ENCODE results near the gene POU5F2.

POU5F2 gene

GRCh38 chr5:93741136-93741811 lies at the start of gene POU5F2:
Gene POU5F2 (minus strand): TSS chr5:93741600. CDS start chr5:93741563, 37 bp downstream.
- TF ChIP-seq GATA3 (IDR thresholded peaks at IDR 0.05; ENCODE audit: low read depth, low read length): no peak
- TF ChIP-seq GATA2 (IDR thresholded peaks at IDR 0.05; ENCODE audit: low read depth, low read length): no peak

- TF ChIP-seq GATA2 (IDR thresholded peaks at IDR 0.05; ENCODE audit: low read depth, low read length): no peak
- TF ChIP-seq GATA3 (IDR thresholded peaks at IDR 0.05; ENCODE audit: low read depth, low read length): no peak
These were observed 49.0 kb upstream of the POU5F2 start for GRCh38 chr5:93790401-93790800.

GRCh38 chr5:93789173-93790067 lies 48.0 kb upstream of the POU5F2 start:
- TF ChIP-seq GATA3 (IDR thresholded peaks at IDR 0.05; ENCODE audit: low read depth, low read length): peak; percentile 74
- no peak for TF ChIP-seq GATA2 (IDR thresholded peaks at IDR 0.05; ENCODE audit: low read depth, low read length)

- no peak for TF ChIP-seq GATA2 (IDR thresholded peaks at IDR 0.05; ENCODE audit: low read depth, low read length)
- no peak for TF ChIP-seq GATA3 (IDR thresholded peaks at IDR 0.05; ENCODE audit: low read depth, low read length)
These were observed 46.2 kb upstream of the POU5F2 start for GRCh38 chr5:93787598-93787997.

- no peak for TF ChIP-seq GATA2 (IDR thresholded peaks at IDR 0.05; ENCODE audit: low read depth, low read length)
- no peak for TF ChIP-seq GATA3 (IDR thresholded peaks at IDR 0.05; ENCODE audit: low read depth, low read length)
These were observed 44.1 kb upstream of the POU5F2 start for GRCh38 chr5:93785475-93785874.

GRCh38 chr5:93782978-93783377 lies 41.6 kb upstream of the POU5F2 start:
- no peak for TF ChIP-seq GATA2 (IDR thresholded peaks at IDR 0.05; ENCODE audit: low read depth, low read length)
- TF ChIP-seq GATA3 (IDR thresholded peaks at IDR 0.05; ENCODE audit: low read depth, low read length): no peak

GRCh38 chr5:93777620-93778019 lies 36.2 kb upstream of the POU5F2 start:
- TF ChIP-seq GATA3 (IDR thresholded peaks at IDR 0.05; ENCODE audit: low read depth, low read length): no peak

- TF ChIP-seq GATA3 (IDR thresholded peaks at IDR 0.05; ENCODE audit: low read depth, low read length) (no peak), GATA2 (IDR thresholded peaks at IDR 0.05; ENCODE audit: low read depth, low read length) (no peak)
These were observed 15.0 kb upstream of the POU5F2 start for GRCh38 chr5:93756372-93756771.

GRCh38 chr5:93755716-93756115 lies 14.3 kb upstream of the POU5F2 start:
- TF ChIP-seq GATA2 (IDR thresholded peaks at IDR 0.05; ENCODE audit: low read depth, low read length) (no peak), GATA3 (IDR thresholded peaks at IDR 0.05; ENCODE audit: low read depth, low read length) (no peak)

GRCh38 chr5:93748875-93749397 lies 7.5 kb upstream of the POU5F2 start:
- no peak for TF ChIP-seq GATA2 (IDR thresholded peaks at IDR 0.05; ENCODE audit: low read depth, low read length)

- no peak for TF ChIP-seq GATA3 (IDR thresholded peaks at IDR 0.05; ENCODE audit: low read depth, low read length)
These were observed 5.1 kb upstream of the POU5F2 start for GRCh38 chr5:93746406-93747056.

GRCh38 chr5:93736284-93736683 lies 5.1 kb downstream of the POU5F2 start:
- TF ChIP-seq GATA2 (IDR thresholded peaks at IDR 0.05; ENCODE audit: low read depth, low read length) (no peak), GATA3 (IDR thresholded peaks at IDR 0.05; ENCODE audit: low read depth, low read length) (no peak)

- no peak for TF ChIP-seq GATA2 (IDR thresholded peaks at IDR 0.05; ENCODE audit: low read depth, low read length)
- TF ChIP-seq GATA3 (IDR thresholded peaks at IDR 0.05; ENCODE audit: low read depth, low read length): no peak
These were observed 6.0 kb downstream of the POU5F2 start for GRCh38 chr5:93735378-93735777.

GRCh38 chr5:93731987-93732386 lies 9.4 kb downstream of the POU5F2 start:
- TF ChIP-seq GATA2 (IDR thresholded peaks at IDR 0.05; ENCODE audit: low read depth, low read length) (no peak), GATA3 (IDR thresholded peaks at IDR 0.05; ENCODE audit: low read depth, low read length) (no peak)
